GM21717 (cell line): ENCODE data around the gene MRAP2.
A peak's percentile ranks its signal among the peaks of the same experiment; 100 is the strongest.
"Not testable (repeated sequence)": the region's sequence is repeated elsewhere in the genome, so short reads cannot be mapped to it uniquely, and the experiment has no call there.

Experiments
- ATAC-seq: cut with Tn5 transposase; IDR thresholded peaks from one replicate; pipeline ENCODE4 v1.9.1; 2021; ENCODE audit warnings: mild to moderate bottlenecking, moderate library complexity; ENCODE audit not compliant: unreplicated experiment

The MRAP2 gene

DNA sequence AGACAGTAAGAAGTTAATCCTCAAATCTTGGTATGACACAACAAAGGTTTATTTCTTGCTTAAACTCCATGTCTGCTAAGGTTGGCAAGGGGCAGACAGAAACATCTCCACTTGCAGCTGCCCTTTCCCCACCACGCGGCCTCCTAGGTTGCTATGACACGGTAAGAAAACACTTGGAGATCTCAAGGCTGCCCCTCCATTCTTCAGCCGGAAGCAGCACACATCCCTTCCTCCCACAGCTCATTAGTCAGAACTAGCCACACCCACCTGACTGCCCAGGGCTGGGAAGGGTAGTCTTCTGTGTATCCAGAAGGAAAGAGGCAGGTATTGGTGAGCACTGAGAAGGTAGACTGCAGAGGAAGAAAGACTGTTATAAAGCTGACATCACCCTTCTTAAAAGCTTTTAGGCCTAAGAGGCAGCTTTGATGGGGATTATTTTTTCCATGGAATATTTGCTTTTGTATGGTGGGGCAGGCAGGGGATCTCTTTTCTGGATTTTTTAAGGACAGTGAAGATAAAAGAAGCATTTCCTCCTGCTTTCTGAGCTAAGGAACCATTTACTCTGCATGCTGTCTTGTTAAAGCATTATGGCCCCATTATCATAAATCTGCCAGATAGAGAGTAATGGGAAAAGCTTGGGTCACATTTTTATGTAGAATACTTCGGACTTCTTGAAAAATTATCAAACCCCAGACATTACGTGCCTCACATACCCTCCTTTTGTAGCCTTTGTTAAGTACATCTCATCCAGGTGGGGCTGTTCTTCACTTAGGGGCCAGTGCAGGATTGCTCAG is 41.6 kb downstream of the MRAP2 start:
- no peak for ATAC-seq

DNA sequence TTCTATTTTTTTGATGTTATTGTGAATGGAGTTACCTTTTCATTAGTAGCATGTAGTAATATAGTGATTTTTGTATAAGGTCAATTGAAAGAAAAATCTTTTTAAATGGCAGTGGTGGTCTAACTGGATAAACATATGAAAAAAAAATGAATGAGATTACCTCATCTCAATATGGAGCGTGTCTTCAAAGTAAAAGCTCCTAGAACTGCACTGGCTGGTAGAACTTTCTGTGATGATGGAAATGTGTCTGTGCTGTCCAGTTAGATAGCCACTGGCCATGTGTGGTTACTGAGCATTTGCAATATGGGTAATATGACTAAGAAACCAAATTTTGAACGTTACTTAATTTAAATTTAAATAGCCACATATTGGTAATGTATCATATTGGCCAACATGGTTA is 44.1 kb downstream of the MRAP2 start:
- ATAC-seq = no peak

- ATAC-seq = no peak
Measured at GRCh38 chr6:84078335-84078734, 44.8 kb downstream of the MRAP2 start.

DNA sequence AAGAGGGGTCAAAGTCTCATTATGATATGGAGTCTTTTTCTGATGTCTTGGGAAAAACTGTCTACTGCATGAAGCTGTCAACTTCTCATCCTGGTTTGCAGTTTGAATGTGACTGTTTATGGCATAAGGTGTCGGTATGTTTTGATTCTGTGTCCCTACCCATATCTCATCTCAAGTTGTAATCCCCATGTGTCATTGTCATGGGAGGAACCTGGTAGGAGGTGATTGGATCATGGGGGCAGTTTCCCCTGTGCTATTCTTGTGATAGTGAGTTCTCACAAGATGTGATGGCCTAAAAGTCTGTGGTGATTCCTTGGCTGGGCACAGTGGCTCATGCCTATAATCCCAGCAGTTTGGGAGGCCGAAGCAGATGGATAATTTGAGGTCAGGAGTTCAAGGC is 47.6 kb downstream of the MRAP2 start:
- no peak for ATAC-seq

DNA sequence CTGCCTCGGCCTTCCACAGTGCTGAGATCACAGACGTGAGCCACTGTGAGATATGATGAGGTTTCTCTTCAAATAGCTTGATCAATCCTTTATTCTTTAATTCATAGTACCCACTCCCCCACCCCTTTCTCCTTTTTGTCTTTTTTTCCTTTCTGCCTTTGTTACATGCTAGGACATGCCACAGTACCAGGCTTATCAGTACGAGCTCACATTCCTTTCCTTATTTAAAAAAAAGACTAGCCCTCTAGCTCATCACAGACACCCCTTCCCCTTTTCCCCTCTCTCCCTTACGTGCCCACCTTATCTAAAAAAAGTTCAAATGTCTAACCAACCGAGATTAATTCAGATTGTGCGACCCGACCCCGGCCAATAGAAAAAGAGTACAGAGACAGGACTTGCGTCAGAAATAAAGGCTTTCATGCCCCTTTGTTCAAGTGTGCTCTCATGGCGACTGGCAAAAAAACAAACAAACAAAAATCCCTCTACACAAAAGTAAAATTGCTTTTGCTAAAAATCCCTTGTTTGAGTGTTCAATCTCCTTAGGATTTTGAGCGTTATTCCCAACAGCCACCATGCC is 49.2 kb downstream of the MRAP2 start:
- no peak for ATAC-seq

GRCh38 chr6:84084705-84085104 is 51.1 kb downstream of the MRAP2 start:
- ATAC-seq = not testable (repeated sequence)

GRCh38 chr6:84086056-84086455 is 52.5 kb downstream of the MRAP2 start:
- ATAC-seq = no peak

GRCh38 chr6:84086545-84087429 is 53.2 kb downstream of the MRAP2 start:
- ATAC-seq = no peak

- no peak for ATAC-seq
Measured at GRCh38 chr6:84089081-84089480, 55.5 kb downstream of the MRAP2 start.

GRCh38 chr6:84089552-84089951 is 56.0 kb downstream of the MRAP2 start:
- ATAC-seq = no peak

- ATAC-seq = peak; percentile 82
Measured at GRCh38 chr6:84093441-84094435, 60.2 kb downstream of the MRAP2 start.

GRCh38 chr6:84095156-84095555 is 61.6 kb downstream of the MRAP2 start:
- ATAC-seq = no peak

GRCh38 chr6:84103029-84103428 is 69.5 kb downstream of the MRAP2 start:
- ATAC-seq = no peak

DNA sequence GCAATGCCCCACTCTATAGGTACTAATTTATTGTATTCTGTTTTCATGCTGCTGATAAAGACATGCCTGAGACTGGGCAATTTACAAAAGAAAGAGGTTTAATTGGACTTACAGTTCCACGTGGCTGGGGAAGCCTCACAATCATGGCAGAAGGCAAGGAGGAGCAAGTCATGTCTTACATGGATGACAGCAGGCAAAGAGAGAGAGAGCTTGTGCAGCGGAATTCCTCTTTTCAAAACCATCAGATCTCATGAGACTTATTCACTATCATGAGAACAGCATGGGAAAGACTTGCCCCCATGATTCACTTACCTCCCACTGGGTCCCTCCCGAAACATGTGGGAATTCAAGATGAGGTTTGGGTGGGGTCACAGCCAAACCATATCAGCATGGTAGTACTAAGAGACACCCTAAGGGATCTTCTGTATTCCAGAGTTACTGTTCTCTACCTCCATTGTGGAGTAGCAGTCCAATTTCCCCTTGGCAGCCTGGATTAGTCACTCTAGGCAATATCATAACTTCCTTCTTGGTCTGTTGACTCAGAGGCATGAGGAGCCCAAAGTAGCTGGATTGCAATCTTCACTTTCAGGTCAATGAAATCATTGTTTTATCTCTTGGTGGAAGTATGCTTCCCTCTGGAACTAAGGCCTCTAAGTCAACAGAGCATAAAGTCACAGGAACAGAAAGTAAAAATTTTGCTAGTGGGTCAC is 71.8 kb downstream of the MRAP2 start:
- not testable (repeated sequence) for ATAC-seq

GRCh38 chr6:84107495-84107894 is 73.9 kb downstream of the MRAP2 start:
- no peak for ATAC-seq

- ATAC-seq = not testable (repeated sequence)
Measured at GRCh38 chr6:84111351-84111750, 77.8 kb downstream of the MRAP2 start.

DNA sequence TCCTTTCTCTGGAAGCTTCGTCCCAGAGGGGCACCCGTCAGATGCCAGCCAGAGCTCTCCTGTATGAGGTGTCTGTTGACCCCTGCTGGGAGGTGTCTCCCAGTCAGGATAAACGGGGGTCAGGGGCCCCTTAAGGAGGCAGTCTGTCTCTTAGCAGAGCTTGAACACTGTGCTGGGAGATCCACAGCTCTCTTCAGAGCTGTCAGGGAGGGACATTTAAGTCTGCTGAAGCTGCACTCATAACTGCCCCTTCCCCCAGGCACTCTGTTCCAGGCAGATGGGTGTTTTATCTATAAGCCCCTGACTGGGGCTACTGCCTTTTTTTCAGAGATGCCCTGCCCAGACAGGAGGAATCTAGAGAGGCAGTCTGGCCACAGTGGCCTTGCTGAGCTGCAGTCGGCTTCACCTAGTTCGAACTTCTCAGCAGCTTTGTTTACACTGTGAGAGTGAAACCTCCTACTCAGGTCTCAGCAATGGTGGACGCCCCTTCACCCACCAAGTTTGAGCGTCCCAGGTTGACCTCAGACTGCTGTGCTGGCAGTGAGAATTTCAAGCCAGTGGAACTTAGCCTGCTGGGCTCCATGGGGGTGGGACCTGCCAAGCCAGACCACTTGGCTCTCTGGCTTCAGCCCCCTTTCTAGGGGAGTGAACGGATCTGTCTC is 81.5 kb downstream of the MRAP2 start:
- not testable (repeated sequence) for ATAC-seq

DNA sequence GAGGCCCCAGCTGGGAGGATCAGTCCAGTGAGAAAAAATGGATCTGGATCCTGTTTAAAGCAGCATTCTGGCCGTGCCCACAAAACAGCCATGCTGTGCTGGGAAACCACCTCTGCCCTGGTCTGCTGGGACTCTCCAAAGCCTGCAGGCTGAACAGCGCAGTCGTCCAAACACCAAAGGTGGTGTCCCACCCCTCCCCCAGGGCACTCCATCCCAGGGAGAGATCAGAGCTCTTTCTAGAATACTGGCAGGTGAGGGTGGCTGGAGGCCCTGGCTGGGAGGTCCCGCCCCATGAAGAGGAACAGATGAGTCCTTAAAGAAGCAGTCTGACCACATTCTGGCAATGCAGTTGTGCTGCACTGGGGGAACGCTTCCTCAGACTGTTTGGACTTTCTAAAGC is 84.6 kb downstream of the MRAP2 start:
- ATAC-seq = no peak

- no peak for ATAC-seq
Measured at GRCh38 chr6:84119277-84119676, 85.7 kb downstream of the MRAP2 start.
